B cell (primary cell): ENCODE data around the gene GDAP1L1. TPM values are rescaled to one million over a fixed set of nuclear protein-coding genes. Genes with fewer than 3 reads are reported as not detected.

ENCODE experiments used
- ATAC-seq: fragments of 200-7000 bp; cut with Tn5 transposase; one replicate; pipeline ENCODE4 v1.10.0; 2021; ENCODE audit warnings: low read depth, mild to moderate bottlenecking, moderate number of reproducible peaks, moderate library complexity
- CTCF ChIA-PET: fragments of 350-600 bp; sonication (Branson Sonifier 250); formaldehyde crosslinking; loops from one replicate; lab custom pipeline; 2021; ENCODE audit warnings: antibody characterized with exemption, inconsistent platforms; lab: Charles Lee
- POLR2A ChIA-PET: fragments of 350-600 bp; sonication (Branson Sonifier 250); formaldehyde crosslinking; loops from one replicate; lab custom pipeline; 2021; ENCODE audit warnings: antibody characterized with exemption; lab: Charles Lee
- DNase-seq: peaks from one replicate; pipeline ENCODE4 v3.0.0; 2013
- H2AFZ ChIP-seq: 2 replicates; pipeline ENCODE4 v1.6.1; 2012; ENCODE audit warnings: mild to moderate bottlenecking, low read depth, low read length; ENCODE audit not compliant: insufficient read depth, poor library complexity, severe bottlenecking
- H3K27ac ChIP-seq, 2 donors: 1 replicate in 1 of 2; 2 replicates in 1 of 2; pipeline ENCODE4 v1.5.1; 2012 to 2013; ENCODE audit warnings: low read length in 2 of 2, mild to moderate bottlenecking in 2 of 2, moderate library complexity in 1 of 2
- H3K27me3 ChIP-seq, 4 experiments: fragments of 200-600 bp in 1 of 4; sonication (generic) in 1 of 4; replicated peaks in 1 of 4; 1 replicate in 2 of 4; 2 replicates in 2 of 4; pipeline versions ENCODE4 v1.6.1 to v1.7.0; 2013 to 2016; ENCODE audit warnings: low read length in 3 of 4, mild to moderate bottlenecking in 2 of 4, mixed read lengths in 1 of 4, moderate library complexity in 1 of 4; ENCODE audit not compliant: insufficient read depth in 4 of 4, control insufficient read depth in 3 of 4; ENCODE audit errors: control extremely low read depth in 1 of 4
- H3K36me3 ChIP-seq, 2 experiments: replicated peaks in 1 of 2; 1 replicate in 1 of 2; 2 replicates in 1 of 2; pipeline versions ENCODE4 v1.6.1 to v1.7.1; 2013; ENCODE audit warnings: low read length in 1 of 2; ENCODE audit not compliant: insufficient read depth in 2 of 2, control insufficient read depth in 1 of 2; ENCODE audit errors: control extremely low read depth in 1 of 2, extremely low read depth in 1 of 2
- H3K4me1 ChIP-seq, 2 donors: fragments of 200-600 bp in 1 of 2; sonication (generic) in 1 of 2; 1 replicate in 1 of 2; 2 replicates in 1 of 2; pipeline versions ENCODE4 v1.5.1 to v1.6.1; 2013 to 2017; ENCODE audit warnings: low read length in 2 of 2; ENCODE audit not compliant: control insufficient read depth in 2 of 2, insufficient read depth in 2 of 2
- H3K4me2 ChIP-seq: replicated peaks from 2 replicates; pipeline ENCODE3; 2012; ENCODE audit warnings: mild to moderate bottlenecking, low read depth, low read length; ENCODE audit not compliant: poor library complexity, severe bottlenecking
- H3K4me3 ChIP-seq, 5 experiments: fragments of 200-600 bp in 1 of 5; sonication (generic) in 1 of 5; 1 replicate in 3 of 5; 2 replicates in 2 of 5; pipeline versions ENCODE4 v1.5.1 to v1.7.0; 2011 to 2016; ENCODE audit warnings: low read length in 4 of 5, mild to moderate bottlenecking in 4 of 5, low read depth in 2 of 5, control low read depth in 1 of 5, moderate library complexity in 1 of 5; ENCODE audit not compliant: insufficient read depth in 1 of 5; ENCODE audit errors: control extremely low read depth in 1 of 5, extremely low read depth in 1 of 5
- H3K79me2 ChIP-seq: fragments of 200-600 bp; sonication (generic); one replicate; pipeline ENCODE4 v1.6.0; 2016; ENCODE audit warnings: low read length; ENCODE audit not compliant: control insufficient read depth, insufficient read depth
- H3K9ac ChIP-seq: fragments of 200-600 bp; sonication (generic); 2 replicates; pipeline ENCODE4 v1.6.1; 2017; ENCODE audit warnings: mild to moderate bottlenecking, low read length, moderate library complexity
- H3K9me3 ChIP-seq, 3 donors: one replicate each; pipeline versions ENCODE4 v1.6.1 to v1.7.1; 2013; ENCODE audit warnings: low read length in 2 of 3; ENCODE audit not compliant: control insufficient read depth in 2 of 3, insufficient read depth in 1 of 3; ENCODE audit errors: control extremely low read depth in 1 of 3
- H4K20me1 ChIP-seq: 2 replicates; pipeline ENCODE4 v1.6.0; 2012; ENCODE audit warnings: mild to moderate bottlenecking, low read length; ENCODE audit not compliant: insufficient read depth, control insufficient read depth, poor library complexity, severe bottlenecking
- H3K27ac Mint-ChIP-seq: one replicate; pipeline ENCODE4 v1.8.0; 2021; ENCODE audit warnings: mixed read lengths
- H3K27me3 Mint-ChIP-seq: one replicate; pipeline ENCODE4 v1.8.0; 2021; ENCODE audit warnings: mixed read lengths
- H3K4me1 Mint-ChIP-seq: one replicate; pipeline ENCODE4 v1.8.0; 2021; ENCODE audit warnings: mixed read lengths
- H3K4me3 Mint-ChIP-seq: one replicate; pipeline ENCODE4 v1.8.0; 2021; ENCODE audit warnings: mixed read lengths
- H3K9me3 Mint-ChIP-seq: one replicate; pipeline ENCODE4 v1.8.0; 2022; ENCODE audit warnings: mixed read lengths; ENCODE audit not compliant: insufficient read depth
- EZH2 ChIP-seq: IDR thresholded peaks from 2 replicates; pipeline ENCODE4 v1.6.1; 2012; ENCODE audit warnings: borderline replicate concordance, low read depth, mild to moderate bottlenecking, moderate library complexity, low read length; ENCODE audit not compliant: insufficient read depth, poor library complexity, severe bottlenecking
- WGBS: methylation state at CpG from one replicate; pipeline ENCODE4 v1.1.5; 2013; ENCODE audit warnings: missing lambda C conversion rate; ENCODE audit not compliant: insufficient coverage; 5-methylcytosine and 5-hydroxymethylcytosine counted together
- intact Hi-C: fragments of 100-400 bp; cut with micrococcal nuclease; formaldehyde crosslinking; loops from one replicate; pipeline ENCODE4 v1.10.0; 2022
- polyA plus RNA-seq: library from polyadenylated mRNA; depleted of rRNA; stranded (reverse); fragments of >200 nt; gene quantifications from 2 replicates; pipeline ENCODE4 v1.2.3, GENCODE V29; 2012
- total RNA-seq, 2 donors: library from RNA; stranded (reverse); fragments of 120-200 nt in 1 of 2; gene quantifications; 1 replicate in 1 of 2; 2 replicates in 1 of 2; pipeline versions ENCODE4 v1.2.3 to v1.2.4, GENCODE V29; 2013 to 2022
- TF ChIP-seq, protein P1 (sequence below): fragments of 200-600 bp; IDR thresholded peaks from one replicate; pipeline ENCODE4 v1.8.0; 2022; ENCODE audit warnings: antibody characterized with exemption, mild to moderate bottlenecking

The GDAP1L1 gene
- total and polyA plus RNA-seq, 2 donors (not counting 1 experiment from before 2014, with no cell fraction given), result not detected

- POLR2A ChIA-PET, result interaction anchor here (0.7 kb wide), 1 partner anchor 101 kb away, joined by 3 read pairs; the partner anchor contains the start of gene FITM2
- TF ChIP-seq, protein P1, sequence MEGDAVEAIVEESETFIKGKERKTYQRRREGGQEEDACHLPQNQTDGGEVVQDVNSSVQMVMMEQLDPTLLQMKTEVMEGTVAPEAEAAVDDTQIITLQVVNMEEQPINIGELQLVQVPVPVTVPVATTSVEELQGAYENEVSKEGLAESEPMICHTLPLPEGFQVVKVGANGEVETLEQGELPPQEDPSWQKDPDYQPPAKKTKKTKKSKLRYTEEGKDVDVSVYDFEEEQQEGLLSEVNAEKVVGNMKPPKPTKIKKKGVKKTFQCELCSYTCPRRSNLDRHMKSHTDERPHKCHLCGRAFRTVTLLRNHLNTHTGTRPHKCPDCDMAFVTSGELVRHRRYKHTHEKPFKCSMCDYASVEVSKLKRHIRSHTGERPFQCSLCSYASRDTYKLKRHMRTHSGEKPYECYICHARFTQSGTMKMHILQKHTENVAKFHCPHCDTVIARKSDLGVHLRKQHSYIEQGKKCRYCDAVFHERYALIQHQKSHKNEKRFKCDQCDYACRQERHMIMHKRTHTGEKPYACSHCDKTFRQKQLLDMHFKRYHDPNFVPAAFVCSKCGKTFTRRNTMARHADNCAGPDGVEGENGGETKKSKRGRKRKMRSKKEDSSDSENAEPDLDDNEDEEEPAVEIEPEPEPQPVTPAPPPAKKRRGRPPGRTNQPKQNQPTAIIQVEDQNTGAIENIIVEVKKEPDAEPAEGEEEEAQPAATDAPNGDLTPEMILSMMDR, result no peak
- TF ChIP-seq EZH2, result no peak
- H3K4me3 ChIP-seq, result peak overlapping the region; percentile 65 to 100 (median 96)
- peak overlapping the region; percentile 99 for H3K9ac ChIP-seq
- ATAC-seq (no peak), DNase-seq (no peak)
- H3K27me3 Mint-ChIP-seq, result no peaks in the 10 kb centered on the region
- no peaks in the 10 kb centered on the region for H3K9me3 ChIP-seq
- H3K27me3 ChIP-seq, result no peaks in the 10 kb centered on the region
- H3K27ac ChIP-seq, result peak overlapping the region; percentile 95 to 99
- H3K4me1 Mint-ChIP-seq, result peaks cover 54% of the 10 kb centered on the region
- peak overlapping the region; percentile 61 for H2AFZ ChIP-seq
- H3K79me2 ChIP-seq, result peaks cover 92% of the 10 kb centered on the region
- H3K4me3 Mint-ChIP-seq, result peak overlapping the region; percentile 88
- CTCF ChIA-PET, result interaction anchor here (0.5 to 2.5 kb wide), 5 partner anchors 9 to 176 kb away, joined by 3 to 7 read pairs (median 4); partner anchors contain the start of gene FITM2
- peak overlapping the region; percentile 96 for H3K4me2 ChIP-seq
- peaks cover 1 to 14% of the 10 kb centered on the region in 2 experiments for H3K36me3 ChIP-seq
- WGBS, result 1% methylated on average over 31 of the region's 31 CpGs
- peaks cover 47% of the 10 kb centered on the region for H4K20me1 ChIP-seq
- no peaks in the 10 kb centered on the region for H3K9me3 Mint-ChIP-seq
- intact Hi-C loops, result loop anchor here (1.0 to 10.0 kb wide), 5 partner anchors 265 to 1582 kb away; partner anchors contain the start of genes DNTTIP1, MYBL2, PKIG and SRSF6
- peaks cover 36 to 39% of the 10 kb centered on the region in 2 donors for H3K4me1 ChIP-seq
- H3K27ac Mint-ChIP-seq, result peak overlapping the region; percentile 99
Measured at GRCh38 chr20:44209686-44210405, 37.3 kb upstream of the GDAP1L1 start.
